HEK293 (cell line): ENCODE measurements around the gene LUZP4.
"Not testable (repeated sequence)": the region's sequence is repeated elsewhere in the genome, so short reads cannot be mapped to it uniquely, and the experiment has no call there.

ENCODE experiments used
- CTCF ChIA-PET: fragments of 350-600 bp; formaldehyde crosslinking; extraction: SDS; loops from one replicate; lab custom pipeline; 2021; ENCODE audit warnings: antibody characterized with exemption; lab: Yijun Ruan, JAX
- POLR2A ChIA-PET: fragments of 300-600 bp; formaldehyde crosslinking; extraction: SDS; loops from one replicate; lab custom pipeline; 2020; ENCODE audit warnings: antibody characterized with exemption, inconsistent platforms; lab: Yijun Ruan, JAX
- H3K27ac ChIP-seq: fragments of 200-500 bp; sonication (Bioruptor generic); 2 replicates; pipeline ENCODE4 v1.5.1; 2014; ENCODE audit warnings: low read depth, low read length, control low read depth, inconsistent platforms; ENCODE audit errors: extremely low read depth
- H3K36me3 ChIP-seq, 2 experiments: fragments of 200-500 bp in 1 of 2; sonication (Bioruptor generic) in 1 of 2; 1 replicate in 1 of 2; 2 replicates in 1 of 2; pipeline ENCODE4 v1.5.1; 2014 to 2017; ENCODE audit warnings: inconsistent platforms in 2 of 2, low read length in 2 of 2; ENCODE audit not compliant: control insufficient read depth in 2 of 2, insufficient read depth in 1 of 2
- H3K4me1 ChIP-seq: fragments of 200-500 bp; sonication (Bioruptor generic); 2 replicates; pipeline ENCODE4 v1.5.1; 2014; ENCODE audit warnings: mild to moderate bottlenecking, low read length, inconsistent platforms; ENCODE audit not compliant: control insufficient read depth, insufficient read depth
- H3K4me3 ChIP-seq: 2 replicates; pipeline ENCODE4 v1.5.1; 2011; ENCODE audit warnings: low read depth, mild to moderate bottlenecking, control low read depth, low read length, moderate library complexity
- H3K9me3 ChIP-seq: fragments of 200-500 bp; sonication (Bioruptor generic); 2 replicates; pipeline ENCODE4 v1.5.1; 2014; ENCODE audit warnings: low read depth, low read length, inconsistent platforms; ENCODE audit not compliant: control insufficient read depth, insufficient read depth
- BCL6B ChIP-seq: fragments of 450-650 bp; formaldehyde crosslinking; IDR thresholded peaks from 2 replicates; pipeline ENCODE4 v1.5.1; 2017; ENCODE audit warnings: missing biosample characterization, missing genetic modification characterization
- KLF8 ChIP-seq: fragments of 450-650 bp; formaldehyde crosslinking; IDR thresholded peaks from 2 replicates; pipeline ENCODE4 v1.5.1; 2016; ENCODE audit warnings: missing biosample characterization, missing genetic modification characterization
- PATZ1 ChIP-seq: fragments of 450-650 bp; formaldehyde crosslinking; IDR thresholded peaks from 2 replicates; pipeline ENCODE4 v1.5.1; 2016; ENCODE audit warnings: missing biosample characterization, missing genetic modification characterization
- REST ChIP-seq: fragments of 450-650 bp; formaldehyde crosslinking; IDR thresholded peaks from 2 replicates; pipeline ENCODE4 v1.5.1; 2016; ENCODE audit warnings: missing biosample characterization, missing genetic modification characterization
- ZNF174 ChIP-seq: fragments of 450-650 bp; formaldehyde crosslinking; IDR thresholded peaks from 2 replicates; pipeline ENCODE4 v1.5.0; 2017; ENCODE audit warnings: missing biosample characterization, mild to moderate bottlenecking, missing genetic modification characterization
- ZNF18 ChIP-seq: fragments of 450-650 bp; formaldehyde crosslinking; IDR thresholded peaks from 2 replicates; pipeline ENCODE4 v1.5.1; 2016; ENCODE audit warnings: missing biosample characterization, missing genetic modification characterization
- ZNF37A ChIP-seq: fragments of 450-650 bp; IDR thresholded peaks from 2 replicates; pipeline ENCODE4 v1.5.1; 2018; ENCODE audit warnings: missing biosample characterization, missing genetic modification characterization
- ZNF560 ChIP-seq: fragments of 450-650 bp; formaldehyde crosslinking; IDR thresholded peaks from 2 replicates; pipeline ENCODE4 v1.5.1; 2017; ENCODE audit warnings: missing biosample characterization, missing genetic modification characterization, borderline replicate concordance
- ZNF571 ChIP-seq: fragments of 450-650 bp; formaldehyde crosslinking; IDR thresholded peaks from 2 replicates; pipeline ENCODE4 v1.5.0; 2017; ENCODE audit warnings: missing biosample characterization, missing genetic modification characterization
- ZSCAN18 ChIP-seq: fragments of 450-650 bp; formaldehyde crosslinking; IDR thresholded peaks from 2 replicates; pipeline ENCODE4 v1.5.1; 2016; ENCODE audit warnings: missing biosample characterization, missing genetic modification characterization
- ZSCAN23 ChIP-seq: fragments of 450-650 bp; formaldehyde crosslinking; IDR thresholded peaks from 2 replicates; pipeline ENCODE4 v1.5.1; 2016; ENCODE audit warnings: missing biosample characterization, missing genetic modification characterization

Gene LUZP4

GRCh38 chrX:115344885-115345614, 55.5 kb downstream of the LUZP4 start (continued):
- TF ChIP-seq ZNF18 (tag by site-specific recombination): no peak

- ChIA-PET POLR2A (interaction anchor here (0.7 to 1.5 kb wide), 3 partner anchors 19 to 217 kb away, joined by 4 to 7 read pairs (median 4); partner anchors contain the start of gene PLS3), CTCF (interaction anchor here (1.1 to 3.3 kb wide), 2 partner anchors 14 to 217 kb away, joined by 5 to 15 read pairs; no protein-coding TSS in a partner anchor)
- H3K36me3 ChIP-seq: no peaks in the 10 kb centered on the region
- H3K4me1 ChIP-seq: no peaks in the 10 kb centered on the region
- H3K27ac ChIP-seq: no peak overlapping the region
- TF ChIP-seq BCL6B (tag by site-specific recombination): no peak
- no peak for TF ChIP-seq ZNF560 (tag by site-specific recombination)
- TF ChIP-seq ZNF571 (tag by site-specific recombination): no peak
- no peak for TF ChIP-seq ZSCAN23
- TF ChIP-seq PATZ1: no peak
- no peak for TF ChIP-seq ZSCAN18 (tag by site-specific recombination)
- no peak for TF ChIP-seq ZNF37A
- no peak overlapping the region for H3K4me3 ChIP-seq
- no peaks in the 10 kb centered on the region for H3K9me3 ChIP-seq
These were observed 56.1 kb downstream of the LUZP4 start for GRCh38 chrX:115345615-115346014.

GRCh38 chrX:115346738-115347137, 57.2 kb downstream of the LUZP4 start:
- H3K4me1 ChIP-seq, CTCF ChIA-PET, H3K27ac ChIP-seq, H3K4me3 ChIP-seq, H3K36me3 ChIP-seq, H3K9me3 ChIP-seq, POLR2A ChIA-PET: not testable (repeated sequence)

GRCh38 chrX:115348446-115349225, 59.1 kb downstream of the LUZP4 start:
- CTCF ChIA-PET: no interaction called here
- no peak for TF ChIP-seq REST (tag by site-specific recombination)
- TF ChIP-seq KLF8: no peak
- no peak for TF ChIP-seq ZNF174 (tag by site-specific recombination)
- TF ChIP-seq, all 188 proteins: peak for 0
- Histone ChIP-seq H3K4me3 (no peak overlapping the region), H3K9me3 (no peaks in the 10 kb centered on the region), H3K36me3 (no peaks in the 10 kb centered on the region), H3K4me1 (no peaks in the 10 kb centered on the region), H3K27ac (no peak overlapping the region)
- POLR2A ChIA-PET: no interaction called here
